Stimulated activated CD8-positive, alpha-beta memory T cell treated with anti-CD3 and anti-CD28 coated beads, Interleukin-7, amount 100 ng/mL, for 48 hours (primary cell): ENCODE data around the gene ICAM5.

Experiments used
- DNase-seq, 2 donors: peaks; one replicate each; pipeline ENCODE4 v3.0.0-alpha.2; 2020; ENCODE audit warnings: low read depth in 1 of 2; ENCODE audit errors: extremely low read depth in 1 of 2

The ICAM5 gene

GRCh38 chr19:10291554-10292205 is 1.9 kb downstream of the ICAM5 start:
- DNase-seq = no peak

GRCh38 chr19:10292206-10292788 is 2.5 kb downstream of the ICAM5 start:
- peak in 1 of 2 donors; percentile 80 for DNase-seq

GRCh38 chr19:10292789-10293636 is 3.3 kb downstream of the ICAM5 start:
- no peak for DNase-seq

- DNase-seq = no peak
These were observed 4.0 kb downstream of the ICAM5 start for GRCh38 chr19:10293637-10294367.

GRCh38 chr19:10294368-10294697 is 4.6 kb downstream of the ICAM5 start:
- DNase-seq = no peak

GRCh38 chr19:10295305-10295846 is 5.6 kb downstream of the ICAM5 start:
- DNase-seq = no peak

- DNase-seq = no peak
These were observed 6.3 kb downstream of the ICAM5 start for GRCh38 chr19:10295847-10296591.

- no peak for DNase-seq
These were observed 10.1 kb downstream of the ICAM5 start for GRCh38 chr19:10299545-10300458.

GRCh38 chr19:10305139-10305806 is 15.5 kb downstream of the ICAM5 start:
- no peak for DNase-seq

- no peak for DNase-seq
These were observed 16.6 kb downstream of the ICAM5 start for GRCh38 chr19:10306327-10306726.

- no peak for DNase-seq
These were observed 19.7 kb downstream of the ICAM5 start, which contains the start of gene ZGLP1 for GRCh38 chr19:10309423-10309822. Gene ZGLP1 (minus strand): TSS chr19:10309815.

- DNase-seq = peak; percentile 80 to 84
These were observed 25.8 kb downstream of the ICAM5 start, which contains the start of gene FDX2 for GRCh38 chr19:10315335-10316214. Gene FDX2 (minus strand): TSS chr19:10316015. CDS start chr19:10315996, 19 bp downstream.

- no peak for DNase-seq
These were observed 26.7 kb downstream of the ICAM5 start for GRCh38 chr19:10316229-10317044.

- DNase-seq = no peak
These were observed 27.5 kb downstream of the ICAM5 start for GRCh38 chr19:10317045-10317856.

- DNase-seq = no peak
These were observed 28.2 kb downstream of the ICAM5 start for GRCh38 chr19:10317857-10318462.
